ENCODE data around the gene PIK3C2G.

PIK3C2G gene

GRCh38 chr12:18275981-18276380 is 14.7 kb downstream of the PIK3C2G start:
- no peak for TF ChIP-seq CTCF (IDR thresholded peaks at IDR 0.05; ENCODE audit: control insufficient read depth, extremely low read depth, insufficient read depth)
- no peak for DNase-seq (ENCODE audit: low read depth)
- no peak overlapping the region for H3K4me3 ChIP-seq (ENCODE audit: low read depth, low read length)

- no peak for TF ChIP-seq CTCF (IDR thresholded peaks at IDR 0.05; ENCODE audit: control insufficient read depth, extremely low read depth, insufficient read depth)
- no peak for DNase-seq (ENCODE audit: low read depth)
- no peak overlapping the region for H3K4me3 ChIP-seq (ENCODE audit: low read depth, low read length)
These were observed 15.9 kb downstream of the PIK3C2G start for GRCh38 chr12:18277196-18277595.

- no peak overlapping the region for H3K4me3 ChIP-seq (ENCODE audit: low read depth, low read length)
- no peak for DNase-seq (ENCODE audit: low read depth)
- TF ChIP-seq CTCF (IDR thresholded peaks at IDR 0.05; ENCODE audit: control insufficient read depth, extremely low read depth, insufficient read depth), result no peak
These were observed 19.4 kb downstream of the PIK3C2G start for GRCh38 chr12:18280728-18281127.

GRCh38 chr12:18281941-18282340 is 20.6 kb downstream of the PIK3C2G start:
- DNase-seq (ENCODE audit: low read depth), result no peak
- TF ChIP-seq CTCF (IDR thresholded peaks at IDR 0.05; ENCODE audit: control insufficient read depth, extremely low read depth, insufficient read depth), result no peak
- no peak overlapping the region for H3K4me3 ChIP-seq (ENCODE audit: low read depth, low read length)

GRCh38 chr12:18283831-18284230 is 22.5 kb downstream of the PIK3C2G start:
- TF ChIP-seq CTCF (IDR thresholded peaks at IDR 0.05; ENCODE audit: control insufficient read depth, extremely low read depth, insufficient read depth), result no peak
- no peak overlapping the region for H3K4me3 ChIP-seq (ENCODE audit: low read depth, low read length)
- no peak for DNase-seq (ENCODE audit: low read depth)

- no peak overlapping the region for H3K4me3 ChIP-seq (ENCODE audit: low read depth, low read length)
- no peak for DNase-seq (ENCODE audit: low read depth)
- TF ChIP-seq CTCF (IDR thresholded peaks at IDR 0.05; ENCODE audit: control insufficient read depth, extremely low read depth, insufficient read depth), result no peak
These were observed 23.1 kb downstream of the PIK3C2G start for GRCh38 chr12:18284386-18284785.

GRCh38 chr12:18285161-18285560 is 23.8 kb downstream of the PIK3C2G start:
- TF ChIP-seq CTCF (IDR thresholded peaks at IDR 0.05; ENCODE audit: control insufficient read depth, extremely low read depth, insufficient read depth), result no peak
- no peak for DNase-seq (ENCODE audit: low read depth)
- H3K4me3 ChIP-seq (ENCODE audit: low read depth, low read length), result no peak overlapping the region

All from LNCaP clone FGC (cell line).